Measurements from ENCODE around the gene DOCK2.
"Not testable (repeated sequence)": the region's sequence is repeated elsewhere in the genome, so short reads cannot be mapped to it uniquely, and the experiment has no call there.

DOCK2 gene

DNA sequence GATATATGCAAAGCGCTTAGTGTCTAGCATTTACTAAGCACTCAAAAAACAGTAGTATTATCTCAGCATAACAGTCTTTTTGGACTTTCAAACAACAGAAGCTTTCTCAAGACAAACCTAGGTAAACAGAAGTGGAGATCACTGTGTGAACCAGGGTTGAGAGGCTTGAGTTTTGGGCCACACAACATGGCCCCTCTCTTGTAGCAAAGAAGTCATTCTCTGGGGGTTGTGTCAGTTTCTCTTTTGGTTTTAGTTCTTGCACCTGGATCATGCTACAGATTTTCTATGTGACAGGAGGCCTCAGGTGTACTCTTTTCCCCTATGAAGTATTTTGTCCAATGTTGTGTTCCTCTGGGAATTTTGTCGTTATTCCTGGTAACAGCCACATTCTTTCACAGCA, 313.3 kb downstream of the DOCK2 start:
- no peak for DNase-seq

DNA sequence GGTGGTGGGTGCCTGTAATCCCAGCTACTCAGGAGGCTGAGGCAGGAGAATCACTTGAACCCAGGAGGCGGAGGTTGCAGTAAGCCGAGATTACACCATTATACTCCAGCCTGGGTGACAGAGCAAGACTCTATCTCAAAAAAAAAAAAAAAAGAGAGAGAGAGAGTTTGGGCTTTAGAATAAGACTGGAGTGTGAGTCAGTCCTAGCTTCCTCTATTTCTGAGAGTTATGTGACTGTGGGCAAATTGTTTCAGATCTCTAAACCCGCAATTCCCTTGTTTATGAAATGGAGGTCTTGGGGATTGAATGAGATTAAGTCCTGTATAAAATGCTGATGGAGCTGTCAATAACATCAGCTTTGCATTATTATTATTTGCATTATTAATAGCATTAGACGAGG, 316.1 kb downstream of the DOCK2 start:
- not testable (repeated sequence) for DNase-seq

GRCh38 chr5:169954786-169955185, 317.7 kb downstream of the DOCK2 start:
- DNase-seq = no peak

GRCh38 chr5:169956126-169956525, 319.1 kb downstream of the DOCK2 start:
- no peak for DNase-seq

DNA sequence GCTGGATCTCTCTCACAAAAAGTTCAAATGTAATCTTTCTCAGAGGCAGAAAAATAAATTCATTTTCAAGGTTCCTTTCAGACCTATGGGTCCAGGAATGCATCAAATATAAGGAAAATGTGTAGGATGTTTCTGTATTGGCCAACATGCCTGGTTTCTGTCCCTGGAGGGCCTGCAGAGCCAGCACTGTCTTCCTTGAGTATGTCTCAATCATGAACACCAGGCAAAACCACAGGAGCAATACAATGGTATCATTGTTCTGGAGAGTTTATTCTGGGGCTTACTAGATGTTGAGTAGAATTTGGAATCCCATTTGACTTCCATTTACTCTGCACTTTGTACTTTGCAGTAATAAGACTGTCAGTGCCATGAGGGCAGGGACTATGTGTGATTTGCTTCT, 319.7 kb downstream of the DOCK2 start:
- DNase-seq = no peak

- no peak for DNase-seq
Observed at GRCh38 chr5:169958278-169958677, 321.2 kb downstream of the DOCK2 start.

- DNase-seq = no peak
Observed at GRCh38 chr5:169960659-169961058, 323.6 kb downstream of the DOCK2 start.

DNA sequence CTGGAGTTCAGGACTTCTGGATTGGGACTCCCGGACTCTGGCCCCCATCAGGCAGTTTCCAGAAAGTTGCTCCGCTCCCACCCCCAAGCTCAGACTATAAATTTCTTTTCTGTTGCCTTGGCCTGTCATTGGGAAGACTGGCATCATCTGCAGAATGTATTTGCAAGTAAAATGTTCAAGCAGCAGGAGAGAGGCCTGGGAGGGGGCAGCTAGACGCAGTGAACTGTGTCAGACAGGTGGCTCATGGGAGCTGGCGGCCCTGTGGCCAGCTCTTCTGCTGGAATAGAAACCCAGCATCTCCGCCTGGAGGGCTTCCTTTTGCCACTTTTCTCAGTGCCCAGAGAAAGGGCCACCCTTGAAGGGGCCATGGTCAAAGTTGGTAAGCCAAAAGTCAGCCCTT, 327.2 kb downstream of the DOCK2 start:
- DNase-seq = no peak

- no peak for DNase-seq
Observed at GRCh38 chr5:169970339-169970738, 333.3 kb downstream of the DOCK2 start.

DNA sequence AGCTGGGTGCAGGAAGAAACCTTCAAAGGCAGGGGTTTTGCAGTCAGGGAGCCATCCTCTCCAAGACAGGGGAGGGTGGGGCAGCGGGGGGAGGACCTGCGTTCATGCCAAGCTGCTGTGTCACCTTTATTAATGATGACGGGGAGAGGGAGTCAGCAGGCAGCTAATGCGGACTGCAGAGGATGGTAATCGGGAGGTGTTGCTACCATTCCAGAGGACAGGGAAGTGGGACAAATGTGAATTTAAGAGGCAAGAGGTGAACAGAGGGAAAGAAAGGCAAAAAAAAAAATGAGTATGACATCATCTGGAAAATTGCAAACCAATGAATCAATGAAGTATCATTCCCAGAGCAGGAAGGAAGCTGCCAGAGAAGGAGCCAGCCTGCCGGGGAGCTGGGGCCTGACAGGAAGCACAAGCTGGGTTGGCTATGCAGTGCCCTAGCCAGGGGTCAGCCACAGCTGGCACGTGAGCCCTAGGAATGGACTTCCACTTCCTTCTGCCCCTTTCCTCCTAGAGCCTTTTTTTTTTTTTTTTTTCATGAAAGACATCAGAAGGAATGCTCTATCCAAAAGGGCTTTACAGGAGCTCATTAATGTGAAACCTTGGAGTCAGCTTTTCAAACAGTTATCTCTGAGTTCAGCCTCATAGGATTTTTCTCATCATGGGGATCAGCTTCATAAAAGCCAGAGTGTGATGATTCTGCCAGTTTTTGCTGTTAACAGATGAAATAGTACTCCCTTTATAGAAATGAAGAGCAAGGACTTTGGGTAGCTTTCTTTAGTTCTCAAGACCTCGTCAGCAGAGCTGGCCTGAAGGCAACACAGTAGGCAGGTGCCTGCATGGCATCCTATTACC, 334.1 kb downstream of the DOCK2 start:
- DNase-seq = no peak

GRCh38 chr5:169971780-169972179, 334.7 kb downstream of the DOCK2 start:
- no peak for DNase-seq

GRCh38 chr5:169973056-169973455, 336.0 kb downstream of the DOCK2 start:
- DNase-seq = no peak

DNA sequence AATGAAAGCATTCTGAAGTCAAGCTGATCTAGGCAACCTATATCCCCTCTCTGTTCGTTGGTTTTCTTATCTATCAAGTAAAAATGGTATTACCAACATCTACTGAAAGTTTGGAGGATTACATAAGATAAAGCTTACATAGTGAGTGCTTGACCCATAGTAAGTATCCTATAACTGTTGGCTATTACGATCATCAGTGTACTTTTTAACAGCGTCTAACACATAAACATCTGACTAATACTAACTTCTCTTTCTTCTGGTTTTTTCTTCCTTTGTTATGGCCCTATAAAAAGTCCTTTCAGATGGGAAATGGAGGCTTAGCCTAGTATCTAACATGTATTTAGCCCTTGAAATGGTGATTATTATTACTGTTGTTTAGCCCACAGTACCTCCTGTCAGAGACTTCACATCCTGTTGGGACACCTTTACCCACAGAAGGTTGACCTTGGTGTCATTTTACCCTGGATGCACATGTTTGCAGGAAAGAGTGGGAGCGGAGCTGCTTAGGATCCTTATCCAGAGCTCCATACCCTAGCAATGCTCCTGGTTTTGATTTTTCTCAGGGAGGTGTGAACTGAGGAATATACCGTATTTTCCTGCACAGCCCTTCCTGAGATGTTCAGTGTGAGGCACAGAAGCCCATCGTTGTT, 337.2 kb downstream of the DOCK2 start:
- DNase-seq = no peak

DNA sequence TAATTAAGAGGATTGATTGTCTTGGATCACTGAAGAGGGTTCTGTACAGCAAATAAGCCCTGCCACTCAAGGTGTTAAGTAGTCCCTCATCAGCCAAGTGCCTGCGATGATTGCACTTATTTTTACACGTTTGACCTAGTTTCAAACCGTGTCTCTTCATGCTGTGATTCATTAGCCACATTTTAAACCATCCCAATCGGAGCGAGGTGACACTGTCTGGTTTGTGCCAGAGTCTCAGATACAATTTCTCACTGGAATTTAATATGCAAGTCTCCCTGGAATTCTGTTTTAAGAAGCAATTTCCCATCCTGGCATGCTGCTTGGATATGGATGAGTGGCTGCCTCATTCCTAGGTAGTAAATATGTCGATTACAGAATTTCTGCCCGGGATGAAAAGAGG, 341.6 kb downstream of the DOCK2 start:
- DNase-seq = no peak

GRCh38 chr5:169979871-169980270, 342.8 kb downstream of the DOCK2 start:
- DNase-seq = no peak

DNA sequence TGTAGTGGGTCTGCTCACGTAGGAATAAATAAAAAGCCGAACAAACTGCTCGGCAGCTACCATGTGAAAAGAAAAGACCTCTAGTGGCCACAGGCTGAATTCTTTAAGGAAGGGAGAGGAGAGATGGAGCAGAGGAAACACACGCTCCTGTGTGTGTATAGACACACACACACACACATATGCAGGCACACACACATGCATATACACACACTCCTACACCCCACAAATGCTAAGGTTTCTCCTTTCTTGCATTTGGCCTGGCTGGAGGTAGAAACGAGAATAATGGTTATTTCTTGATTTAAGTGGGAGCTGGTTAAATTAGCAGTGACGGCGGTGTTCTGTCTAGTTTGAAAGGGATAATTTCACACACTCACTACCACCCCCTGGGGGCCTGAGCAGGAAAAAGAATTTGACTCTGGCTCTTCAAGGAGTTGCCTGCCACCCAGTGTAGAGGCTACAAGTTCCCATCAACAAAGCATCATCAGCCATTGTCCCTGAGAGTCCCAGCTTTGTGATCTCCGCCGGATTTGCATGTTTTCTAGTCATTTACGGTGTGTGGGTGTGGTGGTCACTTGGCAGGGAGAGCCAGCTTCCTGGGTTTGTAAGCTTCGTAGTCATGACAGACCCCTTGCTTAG, 343.5 kb downstream of the DOCK2 start, which contains the start of gene INSYN2B:
TSS of gene INSYN2B (minus strand) at position 78 of the 636 bp plus-strand sequence. CDS start 96,597 bp downstream, outside the sequence.
- no peak for DNase-seq

DNA sequence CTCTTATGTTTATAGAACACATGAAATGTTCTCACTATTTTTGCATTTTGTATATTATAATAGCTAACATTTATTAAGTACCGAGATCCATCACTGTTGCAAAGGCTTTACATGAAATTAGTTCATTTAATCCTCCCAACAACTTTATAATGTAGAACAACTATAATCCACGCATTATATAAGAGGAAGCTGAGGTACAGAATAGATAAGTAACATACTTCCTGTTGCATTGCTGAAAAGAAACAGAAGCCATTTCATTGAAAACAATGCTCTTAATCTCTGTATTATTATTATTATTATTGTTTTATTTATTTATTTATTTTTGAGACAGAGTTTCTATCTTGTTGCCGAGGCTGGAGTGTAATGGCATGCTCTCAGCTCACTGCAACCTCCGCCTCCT, 351.1 kb downstream of the DOCK2 start:
- DNase-seq = no peak

DNA sequence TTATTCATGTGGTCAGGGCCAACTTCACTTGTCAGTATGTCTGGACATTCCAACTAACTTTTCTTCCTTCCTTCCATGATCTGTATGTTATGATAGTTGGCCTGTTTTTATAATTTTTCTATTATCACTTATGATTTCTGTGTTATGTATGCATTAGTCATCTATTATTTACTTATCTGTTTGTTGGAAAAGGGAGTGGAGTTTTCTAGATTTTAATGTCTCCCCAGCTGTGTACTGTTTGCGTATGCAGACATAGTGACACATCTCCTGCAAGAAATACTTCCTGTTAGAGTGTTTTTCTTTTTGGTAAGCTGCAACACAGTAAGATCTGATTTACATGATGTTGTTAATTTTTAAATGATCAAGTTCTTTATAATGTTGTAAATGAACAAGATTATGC, 351.9 kb downstream of the DOCK2 start:
- no peak for DNase-seq

- DNase-seq = no peak
Observed at GRCh38 chr5:169989365-169989764, 352.3 kb downstream of the DOCK2 start.

GRCh38 chr5:169991115-169991869, 354.2 kb downstream of the DOCK2 start:
- DNase-seq = no peak

DNA sequence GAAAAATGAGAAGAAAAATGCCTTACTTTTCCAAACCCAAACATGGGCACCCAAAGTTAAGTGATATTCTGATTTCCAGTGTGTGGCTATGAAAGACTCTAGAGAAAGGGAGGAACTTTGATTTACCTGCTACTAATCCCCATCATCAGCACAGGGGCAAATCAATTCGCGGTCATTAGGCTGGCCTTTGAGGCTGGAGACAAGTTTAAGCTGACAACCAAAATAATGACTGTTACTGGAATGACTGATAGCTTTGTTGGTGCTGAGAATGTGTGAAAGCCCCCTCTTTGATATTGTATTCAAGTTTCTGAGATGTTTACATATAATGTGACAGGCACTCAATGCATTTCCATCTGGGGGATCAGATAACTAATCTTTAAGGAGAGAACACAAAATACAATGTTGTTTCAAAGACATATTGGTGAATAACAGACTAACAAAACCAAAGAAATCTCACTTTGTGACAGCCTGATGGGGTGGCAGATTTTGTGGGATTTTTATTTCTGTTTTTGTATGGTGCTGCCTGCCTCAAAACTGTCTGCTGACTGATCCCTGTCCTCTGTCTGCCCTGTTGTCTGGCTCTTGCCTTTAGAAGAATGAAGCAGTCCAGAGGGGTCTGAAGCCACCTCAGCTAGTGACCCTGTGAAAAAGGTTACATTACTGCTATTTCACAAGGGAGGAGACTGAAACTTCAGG, 355.9 kb downstream of the DOCK2 start:
- DNase-seq = no peak

DNA sequence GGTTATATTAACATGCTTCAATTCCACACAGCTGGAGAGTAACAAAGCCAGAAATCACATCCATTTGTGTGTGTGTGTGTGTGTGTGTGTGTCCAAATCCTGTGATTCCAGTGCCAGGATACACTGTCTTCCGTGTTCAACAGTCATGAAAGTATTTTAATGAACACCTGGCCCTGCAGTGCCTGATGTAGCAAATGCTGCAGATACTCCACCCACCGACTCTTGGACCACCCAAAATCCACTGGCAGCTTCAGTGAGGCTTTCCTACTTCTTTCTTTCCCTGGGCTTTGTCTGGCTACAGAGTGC, 356.4 kb downstream of the DOCK2 start:
- DNase-seq = no peak

DNA sequence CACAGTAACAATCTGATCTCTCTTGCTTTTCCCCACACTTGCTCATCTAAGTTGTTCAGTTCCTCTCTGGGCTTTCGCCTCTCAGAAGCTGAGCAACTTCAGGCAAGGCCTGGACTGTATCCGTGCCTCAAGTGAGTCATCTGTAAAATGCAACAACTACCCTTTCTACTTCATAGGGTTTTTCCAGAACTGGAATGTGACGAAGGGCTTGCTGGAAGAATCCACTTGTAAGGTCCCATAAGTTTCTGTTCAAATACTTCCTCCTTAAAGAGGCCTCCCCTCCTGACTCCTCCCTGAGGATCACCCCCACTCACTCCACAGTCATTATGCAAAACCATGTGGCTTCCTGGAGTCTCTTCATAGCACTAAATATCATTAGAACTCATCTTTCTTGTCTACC, 360.7 kb downstream of the DOCK2 start:
- DNase-seq = no peak
